ENCODE measurements around the gene CNDP2.

- TF ChIP-seq CTCF (IDR thresholded peaks at IDR 0.05) (no peak), POLR2A (IDR thresholded peaks at IDR 0.05) (no peak)
Measured at GRCh38 chr18:74446631-74447403, 49.3 kb upstream of the CNDP2 start.
